ENCODE data around the gene DOCK4.

The DOCK4 gene

GRCh38 chr7:112223310-112223709 is 17.1 kb upstream of the DOCK4 start:
- DNase-seq (ENCODE audit: low read depth in 2 of 2): no peak

GRCh38 chr7:112220877-112221434 is 14.8 kb upstream of the DOCK4 start:
- no peak for DNase-seq (ENCODE audit: low read depth in 2 of 2)

- DNase-seq (ENCODE audit: low read depth in 2 of 2): no peak
Measured at GRCh38 chr7:112215787-112216186, 9.6 kb upstream of the DOCK4 start.

- no peak for DNase-seq (ENCODE audit: low read depth in 2 of 2)
Measured at GRCh38 chr7:112214883-112215282, 8.7 kb upstream of the DOCK4 start.

GRCh38 chr7:112214268-112214667 is 8.1 kb upstream of the DOCK4 start:
- no peak for DNase-seq (ENCODE audit: low read depth in 2 of 2)

GRCh38 chr7:112213735-112214134 is 7.5 kb upstream of the DOCK4 start:
- no peak for DNase-seq (ENCODE audit: low read depth in 2 of 2)

GRCh38 chr7:112212571-112212970 is 6.4 kb upstream of the DOCK4 start:
- DNase-seq (ENCODE audit: low read depth in 2 of 2): no peak

GRCh38 chr7:112211348-112211907 is 5.2 kb upstream of the DOCK4 start:
- no peak for DNase-seq (ENCODE audit: low read depth in 2 of 2)

GRCh38 chr7:112207765-112208164 is 1.6 kb upstream of the DOCK4 start:
- DNase-seq (ENCODE audit: low read depth in 2 of 2): no peak

GRCh38 chr7:112206991-112207592 is 893 bp upstream of the DOCK4 start:
- no peak for DNase-seq (ENCODE audit: low read depth in 2 of 2)

- peak in 1 of 2 donors; percentile 11 for DNase-seq (ENCODE audit: low read depth in 2 of 2)
Measured at GRCh38 chr7:112205343-112206237, 609 bp downstream of the DOCK4 start.

- no peak for DNase-seq (ENCODE audit: low read depth in 2 of 2)
Measured at GRCh38 chr7:112204499-112205342, 1.5 kb downstream of the DOCK4 start.

- DNase-seq (ENCODE audit: low read depth in 2 of 2): no peak
Measured at GRCh38 chr7:112203365-112203739, 2.8 kb downstream of the DOCK4 start.

GRCh38 chr7:112202816-112203215 is 3.4 kb downstream of the DOCK4 start:
- DNase-seq (ENCODE audit: low read depth in 2 of 2): no peak

- DNase-seq (ENCODE audit: low read depth in 2 of 2): no peak
Measured at GRCh38 chr7:112201839-112202238, 4.4 kb downstream of the DOCK4 start.

GRCh38 chr7:112201411-112201810 is 4.8 kb downstream of the DOCK4 start:
- no peak for DNase-seq (ENCODE audit: low read depth in 2 of 2)

- no peak for DNase-seq (ENCODE audit: low read depth in 2 of 2)
Measured at GRCh38 chr7:112199672-112200071, 6.5 kb downstream of the DOCK4 start.

GRCh38 chr7:112199035-112199655 is 7.1 kb downstream of the DOCK4 start:
- no peak for DNase-seq (ENCODE audit: low read depth in 2 of 2)

- no peak for DNase-seq (ENCODE audit: low read depth in 2 of 2)
Measured at GRCh38 chr7:112197322-112197721, 8.9 kb downstream of the DOCK4 start.

- no peak for DNase-seq (ENCODE audit: low read depth in 2 of 2)
Measured at GRCh38 chr7:112195717-112196116, 10.5 kb downstream of the DOCK4 start.

GRCh38 chr7:112193915-112194502 is 12.2 kb downstream of the DOCK4 start:
- no peak for DNase-seq (ENCODE audit: low read depth in 2 of 2)

Measured in activated CD4-positive, alpha-beta T cell treated with anti-CD3 and anti-CD28 coated beads for 24 hours (primary cell).